GM23338 (cell line): ENCODE results near the gene CARMIL1. TPM values are rescaled to one million over a fixed set of nuclear protein-coding genes. Genes with fewer than 3 reads are reported as not detected.

Experiments
- ATAC-seq: fragments of 200-7000 bp; cut with Tn5 transposase; 3 replicates; pipeline ENCODE4 v1.9.1; 2020
- DNase-seq: peaks from one replicate; pipeline ENCODE4 v3.0.0-alpha.2; 2015; ENCODE audit warnings: low spot score
- H2AFZ ChIP-seq: fragments of 200-600 bp; sonication (generic); 2 replicates; pipeline ENCODE4 v1.8.0; 2016; ENCODE audit warnings: antibody characterized with exemption, mild to moderate bottlenecking, moderate library complexity
- H3F3A ChIP-seq: fragments of 200-600 bp; sonication (generic); replicated peaks from 2 replicates; pipeline ENCODE4 v1.8.0; 2017; ENCODE audit warnings: antibody characterized with exemption, mixed run types, low read depth
- H3K27ac ChIP-seq: fragments of 200-600 bp; sonication (generic); 2 replicates; pipeline ENCODE4 v1.6.1; 2016; ENCODE audit warnings: low read depth
- H3K27me3 ChIP-seq: fragments of 200-600 bp; sonication (generic); 2 replicates; pipeline ENCODE4 v1.8.0; 2016; ENCODE audit warnings: mild to moderate bottlenecking, mixed run types, moderate library complexity; ENCODE audit not compliant: insufficient read depth
- H3K36me3 ChIP-seq: fragments of 200-600 bp; sonication (generic); 2 replicates; pipeline ENCODE4 v1.8.0; 2016; ENCODE audit warnings: mild to moderate bottlenecking; ENCODE audit not compliant: insufficient read depth
- H3K4me1 ChIP-seq: fragments of 200-600 bp; sonication (generic); 2 replicates; pipeline ENCODE4 v1.8.0; 2016; ENCODE audit warnings: mild to moderate bottlenecking, moderate library complexity; ENCODE audit not compliant: insufficient read depth
- H3K4me2 ChIP-seq: fragments of 200-600 bp; sonication (generic); 2 replicates; pipeline ENCODE4 v1.7.1; 2017; ENCODE audit warnings: mixed run types
- H3K4me3 ChIP-seq: fragments of 200-600 bp; sonication (generic); 2 replicates; pipeline ENCODE4 v1.6.1; 2016; ENCODE audit warnings: mixed run types
- H3K79me2 ChIP-seq: fragments of 200-600 bp; sonication (generic); replicated peaks from 2 replicates; pipeline ENCODE4 v1.8.0; 2017; ENCODE audit warnings: mild to moderate bottlenecking; ENCODE audit not compliant: insufficient read depth
- H3K9me2 ChIP-seq: fragments of 200-600 bp; sonication (generic); 2 replicates; pipeline ENCODE4 v1.8.0; 2017; ENCODE audit not compliant: insufficient read depth
- H4K20me1 ChIP-seq: fragments of 200-600 bp; sonication (generic); replicated peaks from 2 replicates; pipeline ENCODE4 v1.8.0; 2017; ENCODE audit warnings: mild to moderate bottlenecking; ENCODE audit not compliant: insufficient read depth
- H3K27ac Mint-ChIP-seq: 2 replicates; pipeline ENCODE4 v1.8.0; 2020; ENCODE audit warnings: inconsistent platforms, mild to moderate bottlenecking, moderate library complexity, mixed read lengths
- H3K27me3 Mint-ChIP-seq: 3 replicates; pipeline ENCODE4 v1.8.0; 2022; ENCODE audit warnings: low read depth, mild to moderate bottlenecking, moderate library complexity, mixed read lengths, inconsistent platforms; ENCODE audit not compliant: insufficient read depth, poor library complexity
- H3K36me3 Mint-ChIP-seq: 3 replicates; pipeline ENCODE4 v1.8.0; 2021; ENCODE audit warnings: low read depth, mild to moderate bottlenecking, inconsistent platforms, moderate library complexity, mixed read lengths
- H3K4me1 Mint-ChIP-seq: 3 replicates; pipeline ENCODE4 v1.8.0; 2020; ENCODE audit warnings: mild to moderate bottlenecking, inconsistent platforms, mixed read lengths
- H3K4me3 Mint-ChIP-seq: 3 replicates; pipeline ENCODE4 v1.8.0; 2021; ENCODE audit warnings: moderate library complexity, mild to moderate bottlenecking, inconsistent platforms, mixed read lengths
- H3K9me3 Mint-ChIP-seq: 3 replicates; pipeline ENCODE4 v1.8.0; 2020; ENCODE audit warnings: moderate library complexity, mild to moderate bottlenecking, inconsistent platforms, mixed read lengths
- CREB1 ChIP-seq: fragments of 250-450 bp; sonication (Bioruptor Pico); IDR thresholded peaks from 2 replicates; pipeline ENCODE4 v1.5.0; 2020; ENCODE audit warnings: low read depth, mild to moderate bottlenecking, moderate library complexity
- EZH2phosphoT487 ChIP-seq: fragments of 200-600 bp; sonication (generic); IDR thresholded peaks from one replicate; pipeline ENCODE4 v1.8.1; 2018; ENCODE audit warnings: antibody characterized with exemption; ENCODE audit not compliant: unreplicated experiment
- JUNB ChIP-seq: IDR thresholded peaks from one replicate; pipeline ENCODE4 v1.6.1; 2016; ENCODE audit warnings: antibody characterized with exemption; ENCODE audit not compliant: unreplicated experiment
- NANOG ChIP-seq: IDR thresholded peaks from 2 replicates; pipeline ENCODE4 v1.6.1; 2016; ENCODE audit warnings: antibody characterized with exemption, borderline replicate concordance
- POLR2AphosphoS5 ChIP-seq: IDR thresholded peaks from 2 replicates; pipeline ENCODE4 v1.6.1; 2016; ENCODE audit warnings: antibody characterized with exemption, low read depth
- REST ChIP-seq: IDR thresholded peaks from one replicate; pipeline ENCODE4 v1.6.1; 2018; ENCODE audit warnings: antibody characterized with exemption; ENCODE audit not compliant: unreplicated experiment
- STAT1 ChIP-seq: IDR thresholded peaks from one replicate; pipeline ENCODE4 v1.6.1; 2016; ENCODE audit warnings: antibody characterized with exemption; ENCODE audit not compliant: unreplicated experiment
- ZNF114 ChIP-seq: fragments of 250-450 bp; sonication (Bioruptor Pico); IDR thresholded peaks from 2 replicates; pipeline ENCODE4 v1.5.0; 2020; ENCODE audit warnings: mild to moderate bottlenecking, moderate library complexity
- ZNF331 ChIP-seq: fragments of 250-450 bp; sonication (Bioruptor Pico); IDR thresholded peaks from 2 replicates; pipeline ENCODE4 v1.5.0; 2020; ENCODE audit warnings: low read depth, mild to moderate bottlenecking, moderate library complexity
- polyA plus RNA-seq: library from polyadenylated mRNA; unstranded; fragments of >200 nt; fragmentation: Nextera tagmentation; extraction: Ambion mirVana; gene quantifications from 2 replicates; pipeline ENCODE4 v1.2.1, GENCODE V29; 2016
- total RNA-seq: library from RNA; depleted of rRNA; stranded (reverse); fragments of >200 nt; shearing (Covaris generic); gene quantifications from 2 replicates; pipeline ENCODE4 v1.2.3, GENCODE V29; 2014
- TF ChIP-seq, protein P1 (sequence below), 2 experiments: fragments of 200-600 bp in 1 of 2; sonication (generic) in 1 of 2; conservative IDR thresholded peaks; 2 replicates each; pipeline versions ENCODE4 v1.5.1 to v1.6.1; 2016 to 2017; ENCODE audit warnings: antibody characterized with exemption in 2 of 2, low read depth in 2 of 2, mild to moderate bottlenecking in 2 of 2, moderate library complexity in 1 of 2
- TF ChIP-seq, protein P2 (sequence below): IDR thresholded peaks from 2 replicates; pipeline ENCODE4 v1.6.1; 2016; ENCODE audit warnings: antibody characterized with exemption

CARMIL1 gene
- total and polyA plus RNA-seq, 2 experiments from 2014 or later, result 43.2 to 66.9 TPM

- no peak overlapping the region for H3K4me3 Mint-ChIP-seq
- H3F3A ChIP-seq, result no peaks in the 10 kb centered on the region
- no peaks in the 10 kb centered on the region for H3K79me2 ChIP-seq
- H4K20me1 ChIP-seq, result no peaks in the 10 kb centered on the region; the same call in 1 of the 2 replicates
- TF ChIP-seq REST, result no peak
- no peak for TF ChIP-seq JUNB
- TF ChIP-seq, protein P1, sequence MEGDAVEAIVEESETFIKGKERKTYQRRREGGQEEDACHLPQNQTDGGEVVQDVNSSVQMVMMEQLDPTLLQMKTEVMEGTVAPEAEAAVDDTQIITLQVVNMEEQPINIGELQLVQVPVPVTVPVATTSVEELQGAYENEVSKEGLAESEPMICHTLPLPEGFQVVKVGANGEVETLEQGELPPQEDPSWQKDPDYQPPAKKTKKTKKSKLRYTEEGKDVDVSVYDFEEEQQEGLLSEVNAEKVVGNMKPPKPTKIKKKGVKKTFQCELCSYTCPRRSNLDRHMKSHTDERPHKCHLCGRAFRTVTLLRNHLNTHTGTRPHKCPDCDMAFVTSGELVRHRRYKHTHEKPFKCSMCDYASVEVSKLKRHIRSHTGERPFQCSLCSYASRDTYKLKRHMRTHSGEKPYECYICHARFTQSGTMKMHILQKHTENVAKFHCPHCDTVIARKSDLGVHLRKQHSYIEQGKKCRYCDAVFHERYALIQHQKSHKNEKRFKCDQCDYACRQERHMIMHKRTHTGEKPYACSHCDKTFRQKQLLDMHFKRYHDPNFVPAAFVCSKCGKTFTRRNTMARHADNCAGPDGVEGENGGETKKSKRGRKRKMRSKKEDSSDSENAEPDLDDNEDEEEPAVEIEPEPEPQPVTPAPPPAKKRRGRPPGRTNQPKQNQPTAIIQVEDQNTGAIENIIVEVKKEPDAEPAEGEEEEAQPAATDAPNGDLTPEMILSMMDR (conservative IDR thresholded peaks at IDR 0.05; ENCODE audit: low read depth in 2 of 2), result no peak
- no peak for TF ChIP-seq EZH2phosphoT487
- no peak for TF ChIP-seq NANOG
- TF ChIP-seq POLR2AphosphoS5, result no peak
- no peak for TF ChIP-seq CREB1 (CRISPR knock-in tag)
- no peak for TF ChIP-seq STAT1
- TF ChIP-seq, protein P2, sequence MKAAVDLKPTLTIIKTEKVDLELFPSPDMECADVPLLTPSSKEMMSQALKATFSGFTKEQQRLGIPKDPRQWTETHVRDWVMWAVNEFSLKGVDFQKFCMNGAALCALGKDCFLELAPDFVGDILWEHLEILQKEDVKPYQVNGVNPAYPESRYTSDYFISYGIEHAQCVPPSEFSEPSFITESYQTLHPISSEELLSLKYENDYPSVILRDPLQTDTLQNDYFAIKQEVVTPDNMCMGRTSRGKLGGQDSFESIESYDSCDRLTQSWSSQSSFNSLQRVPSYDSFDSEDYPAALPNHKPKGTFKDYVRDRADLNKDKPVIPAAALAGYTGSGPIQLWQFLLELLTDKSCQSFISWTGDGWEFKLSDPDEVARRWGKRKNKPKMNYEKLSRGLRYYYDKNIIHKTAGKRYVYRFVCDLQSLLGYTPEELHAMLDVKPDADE, result no peak
- no peak overlapping the region for H3K4me3 ChIP-seq
- no peak for DNase-seq
- H3K9me3 Mint-ChIP-seq, result no peaks in the 10 kb centered on the region
- no peaks in the 10 kb centered on the region for H3K27me3 ChIP-seq
- no peak overlapping the region for H2AFZ ChIP-seq
- H3K27ac ChIP-seq, result no peak overlapping the region
- ATAC-seq, result no peak
- H3K36me3 ChIP-seq, result peaks cover 9% of the 10 kb centered on the region; the same call in 1 of the 2 replicates
- H3K36me3 Mint-ChIP-seq, result peaks cover 7% of the 10 kb centered on the region; the same call in 1 of the 3 replicates
- peaks cover 8% of the 10 kb centered on the region; the same call in 1 of the 2 replicates for H3K9me2 ChIP-seq
- H3K27ac Mint-ChIP-seq, result no peak overlapping the region
- peaks cover 2% of the 10 kb centered on the region; the same call in 2 of the 3 replicates for H3K4me1 Mint-ChIP-seq
- no peak overlapping the region for H3K4me2 ChIP-seq
- H3K27me3 Mint-ChIP-seq, result no peaks in the 10 kb centered on the region
- H3K4me1 ChIP-seq, result peaks cover 5% of the 10 kb centered on the region; the same call in 1 of the 2 replicates
Measured at GRCh38 chr6:25617997-25618396, 338.8 kb downstream of the CARMIL1 start.

GRCh38 chr6:25619217-25619616, 340.0 kb downstream of the CARMIL1 start:
- no peaks in the 10 kb centered on the region for H3K27me3 ChIP-seq
- 0 out of 2 replicates have a peak overlapping the region, but pooled peaks have one; percentile 51 for H3K27ac ChIP-seq
- peaks cover 8% of the 10 kb centered on the region; the same call in 1 of the 2 replicates for H3K9me2 ChIP-seq
- Mint-ChIP-seq H3K27ac (no peak overlapping the region), H3K9me3 (no peaks in the 10 kb centered on the region), H3K27me3 (no peaks in the 10 kb centered on the region), H3K4me3 (no peak overlapping the region), H3K36me3 (peaks cover 7% of the 10 kb centered on the region; the same call in 1 of the 3 replicates), H3K4me1 (peaks cover 8% of the 10 kb centered on the region)
- H2AFZ ChIP-seq, result no peak overlapping the region
- peaks cover 10% of the 10 kb centered on the region; the same call in 1 of the 2 replicates for H3K4me1 ChIP-seq
- no peaks in the 10 kb centered on the region for H3K79me2 ChIP-seq
- H4K20me1 ChIP-seq, result no peaks in the 10 kb centered on the region; the same call in 1 of the 2 replicates
- H3K4me3 ChIP-seq, result no peak overlapping the region
- H3K36me3 ChIP-seq, result peaks cover 9% of the 10 kb centered on the region; the same call in 1 of the 2 replicates
- DNase-seq, result no peak
- no peak for ATAC-seq
- no peaks in the 10 kb centered on the region for H3F3A ChIP-seq
- no peak overlapping the region for H3K4me2 ChIP-seq
- TF ChIP-seq STAT1, result no peak
- no peak for TF ChIP-seq NANOG
- no peak for TF ChIP-seq EZH2phosphoT487
- no peak for TF ChIP-seq POLR2AphosphoS5
- TF ChIP-seq ZNF331 (CRISPR knock-in tag), result no peak
- TF ChIP-seq JUNB, result no peak
- no peak for TF ChIP-seq REST
- TF ChIP-seq, protein P1 (conservative IDR thresholded peaks at IDR 0.05; ENCODE audit: low read depth in 2 of 2), result no peak
- no peak for TF ChIP-seq ZNF114 (CRISPR knock-in tag)
